ENCODE results near the gene ACTN2.

Gene ACTN2

GRCh38 chr1:236716160-236716559 lies 29.9 kb downstream of the ACTN2 start:
- H3K9me2 ChIP-seq (replicated peaks; ENCODE audit: insufficient read depth, low read length) = no peaks in the 10 kb centered on the region
- TF ChIP-seq EZH2phosphoT487 (IDR thresholded peaks at IDR 0.05; ENCODE audit: low read length) = no peak
- no peak for TF ChIP-seq EZH2 (optimal IDR thresholded peaks at IDR 0.05; ENCODE audit: low read depth, low read length)
- no peak for TF ChIP-seq CTCF (IDR thresholded peaks at IDR 0.05; ENCODE audit: low read length)
- H3K36me3 ChIP-seq (replicated peaks; ENCODE audit: insufficient read depth, low read length) = no peaks in the 10 kb centered on the region
- H4K20me1 ChIP-seq (ENCODE audit: insufficient read depth, low read length) = no peaks in the 10 kb centered on the region
- H3K27ac ChIP-seq (ENCODE audit: low read length) = no peak overlapping the region
- no peak for DNase-seq
- no peak overlapping the region for H3K4me2 ChIP-seq (ENCODE audit: low read depth, low read length)
- H3K9ac ChIP-seq (ENCODE audit: low read length) = no peak overlapping the region
- no peaks in the 10 kb centered on the region for H3K9me3 ChIP-seq (replicated peaks; ENCODE audit: insufficient read depth, low read length)
- H3K4me1 ChIP-seq (ENCODE audit: low read length) = no peaks in the 10 kb centered on the region
- H2AFZ ChIP-seq (ENCODE audit: low read length) = no peak overlapping the region
- H3F3A ChIP-seq (ENCODE audit: insufficient read depth, low read length) = no peaks in the 10 kb centered on the region
- no peak overlapping the region for H3K4me3 ChIP-seq (ENCODE audit: low read length)
- H3K27me3 ChIP-seq (replicated peaks; ENCODE audit: insufficient read depth, low read length) = no peaks in the 10 kb centered on the region
- H3K79me2 ChIP-seq (ENCODE audit: low read length) = no peaks in the 10 kb centered on the region

GRCh38 chr1:236717811-236718210 lies 31.5 kb downstream of the ACTN2 start:
- H3K79me2 ChIP-seq (ENCODE audit: low read length) = no peaks in the 10 kb centered on the region
- TF ChIP-seq EZH2 (optimal IDR thresholded peaks at IDR 0.05; ENCODE audit: low read depth, low read length) (no peak), EZH2phosphoT487 (IDR thresholded peaks at IDR 0.05; ENCODE audit: low read length) (no peak), CTCF (IDR thresholded peaks at IDR 0.05; ENCODE audit: low read length) (no peak)
- no peak for DNase-seq
- no peak overlapping the region for H3K9ac ChIP-seq (ENCODE audit: low read length)
- H3K27me3 ChIP-seq (replicated peaks; ENCODE audit: insufficient read depth, low read length) = no peaks in the 10 kb centered on the region
- H3K36me3 ChIP-seq (replicated peaks; ENCODE audit: insufficient read depth, low read length) = no peaks in the 10 kb centered on the region
- H3K4me1 ChIP-seq (ENCODE audit: low read length) = no peaks in the 10 kb centered on the region
- no peaks in the 10 kb centered on the region for H3K9me3 ChIP-seq (replicated peaks; ENCODE audit: insufficient read depth, low read length)
- H2AFZ ChIP-seq (ENCODE audit: low read length) = no peak overlapping the region
- no peak overlapping the region for H3K27ac ChIP-seq (ENCODE audit: low read length)
- no peak overlapping the region for H3K4me3 ChIP-seq (ENCODE audit: low read length)
- H3K4me2 ChIP-seq (ENCODE audit: low read depth, low read length) = no peak overlapping the region
- no peaks in the 10 kb centered on the region for H4K20me1 ChIP-seq (ENCODE audit: insufficient read depth, low read length)
- H3F3A ChIP-seq (ENCODE audit: insufficient read depth, low read length) = no peaks in the 10 kb centered on the region
- H3K9me2 ChIP-seq (replicated peaks; ENCODE audit: insufficient read depth, low read length) = no peaks in the 10 kb centered on the region

- H4K20me1 ChIP-seq (ENCODE audit: insufficient read depth, low read length) = no peaks in the 10 kb centered on the region
- no peaks in the 10 kb centered on the region for H3K36me3 ChIP-seq (replicated peaks; ENCODE audit: insufficient read depth, low read length)
- no peak for DNase-seq
Observed at GRCh38 chr1:236718328-236718727, 32.0 kb downstream of the ACTN2 start.

More at GRCh38 chr1:236718328-236718727, 32.0 kb downstream of the ACTN2 start:
- no peaks in the 10 kb centered on the region for H3K4me1 ChIP-seq (ENCODE audit: low read length)
- no peak overlapping the region for H3K27ac ChIP-seq (ENCODE audit: low read length)
- no peak overlapping the region for H3K4me3 ChIP-seq (ENCODE audit: low read length)
- no peaks in the 10 kb centered on the region for H3K9me2 ChIP-seq (replicated peaks; ENCODE audit: insufficient read depth, low read length)
- H3K9me3 ChIP-seq (replicated peaks; ENCODE audit: insufficient read depth, low read length) = no peaks in the 10 kb centered on the region
- H2AFZ ChIP-seq (ENCODE audit: low read length) = no peak overlapping the region
- H3K9ac ChIP-seq (ENCODE audit: low read length) = no peak overlapping the region
- no peaks in the 10 kb centered on the region for H3K27me3 ChIP-seq (replicated peaks; ENCODE audit: insufficient read depth, low read length)
- TF ChIP-seq CTCF (IDR thresholded peaks at IDR 0.05; ENCODE audit: low read length) = no peak
- H3K4me2 ChIP-seq (ENCODE audit: low read depth, low read length) = no peak overlapping the region
- H3F3A ChIP-seq (ENCODE audit: insufficient read depth, low read length) = no peaks in the 10 kb centered on the region
- no peaks in the 10 kb centered on the region for H3K79me2 ChIP-seq (ENCODE audit: low read length)
